ENCODE measurements around the gene ANKRD12.
"Not testable (repeated sequence)": the region's sequence is repeated elsewhere in the genome, so short reads cannot be mapped to it uniquely, and the experiment has no call there.

ANKRD12 gene

GRCh38 chr18:9147440-9148202, 11.0 kb downstream of the ANKRD12 start:
- peak; percentile 16 to 40 for DNase-seq

DNA sequence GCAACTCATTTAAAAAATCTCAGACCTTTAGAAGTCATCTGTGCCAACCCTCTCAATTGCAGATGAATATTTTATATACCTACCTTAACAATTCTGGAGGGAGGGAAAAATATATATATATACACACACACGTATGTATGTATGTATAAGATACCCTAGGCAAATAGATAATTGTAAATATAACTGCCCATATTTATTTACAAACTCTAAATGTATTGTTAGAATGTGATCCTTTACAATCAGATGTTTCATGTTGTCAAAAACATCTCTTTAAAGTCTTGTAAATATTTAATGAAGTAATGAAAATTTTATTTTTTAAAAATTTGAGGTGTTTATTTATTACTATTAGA, 11.6 kb downstream of the ANKRD12 start:
- DNase-seq, result no peak

GRCh38 chr18:9150121-9150520, 13.5 kb downstream of the ANKRD12 start:
- DNase-seq, result no peak

- no peak for DNase-seq
These were observed 16.7 kb downstream of the ANKRD12 start for GRCh38 chr18:9153256-9153655.

DNA sequence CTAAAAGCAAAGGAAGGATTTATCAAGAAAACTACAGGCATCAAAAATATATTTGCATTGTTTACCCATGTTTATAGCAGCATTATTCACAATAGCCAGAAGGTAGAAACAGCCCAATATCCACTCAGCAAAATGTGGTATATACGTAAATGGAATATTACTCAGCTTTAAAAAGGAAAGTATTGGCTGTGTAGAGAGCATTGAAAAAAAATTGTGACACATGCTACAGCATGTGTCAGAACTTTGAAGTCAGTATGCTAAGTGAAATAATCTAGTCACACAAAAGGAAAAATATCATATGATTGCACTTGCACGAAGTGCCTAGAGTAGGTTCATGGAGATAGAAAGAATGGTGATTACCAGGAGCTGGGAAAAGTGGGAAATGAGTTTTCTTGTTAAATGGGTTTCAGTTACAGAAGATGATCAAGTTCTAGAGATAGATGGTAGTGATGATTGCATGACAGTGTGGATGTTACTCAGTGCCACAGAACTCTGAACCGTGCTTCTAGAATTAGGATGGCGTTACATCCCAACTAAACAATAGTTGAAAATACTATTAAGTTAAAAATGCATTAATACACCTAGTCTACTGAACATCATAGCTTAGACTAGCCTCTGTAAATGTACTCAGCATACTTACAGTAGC, 20.1 kb downstream of the ANKRD12 start:
- no peak for DNase-seq

- DNase-seq, result no peak
These were observed 21.2 kb downstream of the ANKRD12 start for GRCh38 chr18:9157806-9158205.

GRCh38 chr18:9160014-9160413, 23.4 kb downstream of the ANKRD12 start:
- DNase-seq, result no peak

DNA sequence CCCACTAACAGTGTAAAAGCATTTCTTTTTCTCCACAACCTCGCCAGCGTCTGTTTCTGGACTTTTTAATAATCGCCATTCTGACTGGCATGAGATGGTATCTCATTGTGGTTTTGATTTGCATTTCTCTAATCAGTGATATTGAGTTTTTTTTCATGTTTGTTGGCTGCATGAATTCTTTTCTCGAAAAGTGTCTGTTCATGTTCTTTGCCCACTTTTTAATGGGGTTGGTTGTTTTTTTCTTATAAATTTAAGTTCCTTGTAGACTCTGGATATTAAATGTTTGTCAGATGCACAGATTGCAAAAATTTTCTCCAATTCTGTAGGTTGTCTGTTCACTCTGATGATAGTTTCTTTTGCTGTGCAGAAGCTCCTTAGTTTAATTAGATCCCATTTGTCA, 26.1 kb downstream of the ANKRD12 start:
- not testable (repeated sequence) for DNase-seq

DNA sequence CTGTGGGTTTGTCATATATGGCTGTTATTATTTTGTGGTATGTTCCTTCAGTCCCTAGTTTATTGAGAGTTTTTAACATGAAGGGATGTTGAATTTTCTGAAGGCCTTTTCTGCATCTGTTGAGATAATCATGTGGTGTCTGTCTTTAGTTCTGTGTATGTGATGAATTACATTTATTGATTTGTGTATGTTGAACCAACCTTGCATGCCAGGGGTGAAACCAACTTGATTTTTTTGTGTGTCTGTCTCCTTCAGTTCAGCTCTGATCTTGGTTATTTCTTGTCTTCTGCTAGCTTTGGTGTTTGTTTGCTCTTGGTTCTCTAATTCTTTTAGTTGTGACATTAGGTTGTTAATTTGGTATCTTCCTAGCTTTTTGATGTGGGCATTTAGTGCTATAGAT, 27.6 kb downstream of the ANKRD12 start:
- not testable (repeated sequence) for DNase-seq

GRCh38 chr18:9165883-9166282, 29.3 kb downstream of the ANKRD12 start:
- not testable (repeated sequence) for DNase-seq

GRCh38 chr18:9169515-9169914, 32.9 kb downstream of the ANKRD12 start:
- DNase-seq, result not testable (repeated sequence)

GRCh38 chr18:9171919-9172318, 35.3 kb downstream of the ANKRD12 start:
- DNase-seq, result not testable (repeated sequence)

GRCh38 chr18:9172506-9173127, 36.0 kb downstream of the ANKRD12 start:
- no peak for DNase-seq

DNA sequence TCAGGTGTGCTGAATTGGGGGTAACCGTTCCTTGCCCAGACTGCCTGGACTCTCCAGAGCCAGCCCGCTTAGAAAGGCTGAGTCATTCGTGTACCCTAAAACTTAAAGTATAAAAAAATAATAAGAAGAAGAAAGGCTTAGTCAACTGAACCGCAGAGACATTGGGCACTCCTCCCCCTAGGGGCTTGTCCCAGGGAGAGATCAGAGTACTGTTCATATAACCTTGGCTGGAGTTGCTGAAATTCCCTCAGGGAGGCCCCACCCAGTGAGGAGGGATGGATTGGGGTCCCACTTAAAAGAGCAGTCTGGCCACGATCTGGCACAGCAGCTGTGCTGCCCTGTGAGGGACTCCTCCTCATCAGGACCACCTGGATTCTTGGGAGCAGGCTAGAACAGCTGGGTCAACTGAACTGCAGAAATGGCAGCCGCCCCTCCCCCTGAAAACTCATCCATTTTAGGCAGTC, 37.2 kb downstream of the ANKRD12 start:
- DNase-seq, result no peak

DNA sequence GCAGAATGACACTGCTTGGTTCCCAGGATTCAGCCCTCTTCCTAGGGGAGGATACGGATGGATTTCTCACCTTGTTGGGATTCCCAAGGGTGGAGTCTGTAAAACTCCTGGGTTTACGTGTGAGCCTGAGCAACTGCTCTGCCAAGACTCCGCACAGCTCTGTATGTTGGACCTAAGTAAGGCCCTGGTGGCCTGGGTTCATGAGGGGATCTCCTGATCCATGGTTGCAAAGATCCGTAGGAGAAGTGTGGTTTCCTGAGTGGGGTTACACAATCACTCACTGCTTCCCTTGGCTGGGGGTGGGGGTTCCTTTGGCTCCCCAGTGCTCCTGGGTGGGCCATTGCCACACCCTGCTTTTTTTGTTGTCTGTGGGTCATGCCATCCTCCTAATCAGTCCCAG, 37.7 kb downstream of the ANKRD12 start:
- DNase-seq, result no peak

DNA sequence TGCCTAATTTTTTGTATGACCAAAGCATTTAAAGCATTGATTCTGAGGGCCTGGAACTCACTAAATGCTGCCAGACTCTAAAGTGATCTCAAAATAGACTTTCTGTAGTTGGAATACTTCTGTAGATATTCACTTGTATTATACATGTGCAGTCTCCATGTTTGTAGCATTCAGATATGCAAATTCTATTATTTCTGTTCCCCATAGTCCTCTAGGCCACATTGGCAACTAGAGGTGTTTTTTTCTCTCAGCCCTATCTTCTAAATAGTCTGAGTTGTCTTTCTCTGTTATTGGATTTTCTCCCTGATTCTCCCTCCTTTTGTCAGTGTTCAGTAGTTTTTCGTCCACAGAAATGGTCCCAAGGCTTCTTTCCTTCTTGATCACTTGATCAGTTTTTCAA, 38.5 kb downstream of the ANKRD12 start:
- DNase-seq, result no peak

DNA sequence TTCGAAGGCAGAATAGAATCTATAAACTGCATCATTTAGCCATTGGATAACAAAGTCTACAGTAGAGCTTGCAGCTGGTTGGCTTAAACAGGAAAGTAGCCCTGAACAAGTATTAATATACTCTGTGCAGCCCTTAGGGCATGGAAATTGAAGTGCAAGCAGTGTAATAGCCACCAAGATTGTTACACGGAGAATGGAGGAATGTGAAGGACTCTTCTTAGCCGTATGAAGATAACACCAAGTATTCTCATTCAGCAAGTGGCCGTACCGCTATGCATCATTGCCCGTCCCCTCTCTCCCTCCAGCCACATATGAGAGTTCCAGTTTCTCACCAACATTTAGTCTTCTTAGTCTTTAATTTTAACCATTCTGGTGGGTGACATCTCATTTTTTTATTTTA, 40.5 kb downstream of the ANKRD12 start:
- DNase-seq, result no peak

DNA sequence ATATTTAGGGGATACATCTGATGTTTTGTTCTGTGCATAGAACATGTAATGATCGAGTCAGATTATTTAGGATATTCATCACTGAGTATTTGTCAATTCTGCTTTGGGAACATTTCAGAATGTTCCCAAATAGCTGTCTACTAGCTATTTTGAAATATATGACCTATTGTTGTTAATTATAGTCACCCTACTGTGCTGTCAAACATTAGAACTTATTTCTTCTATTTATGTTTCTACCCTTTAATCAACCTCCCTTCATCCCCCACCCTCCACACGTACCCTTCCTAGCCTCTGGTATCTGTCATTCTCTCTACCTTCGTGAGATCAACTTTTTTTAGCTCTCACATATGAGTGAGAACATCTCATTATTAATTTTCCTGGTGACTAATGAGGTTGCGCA, 40.9 kb downstream of the ANKRD12 start:
- DNase-seq, result no peak

DNA sequence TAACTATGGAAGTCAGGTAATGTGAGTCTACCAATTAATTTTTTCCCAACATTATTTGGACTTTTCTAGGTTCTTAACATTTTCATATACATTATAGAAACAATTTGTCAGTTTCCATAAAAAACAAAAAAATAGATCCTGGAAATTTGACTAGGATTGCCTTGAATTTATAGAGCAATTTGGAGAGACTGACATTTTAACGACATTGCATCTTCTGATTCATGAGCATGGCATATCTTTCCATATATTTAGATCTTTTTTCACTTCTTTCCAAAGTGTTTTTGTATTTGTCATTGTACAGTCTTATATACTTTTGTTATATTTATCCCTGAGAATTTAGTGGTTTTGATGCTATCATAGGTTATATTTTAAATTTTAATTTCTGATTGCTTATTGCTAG, 42.0 kb downstream of the ANKRD12 start:
- DNase-seq, result no peak

- DNase-seq, result no peak
These were observed 44.7 kb downstream of the ANKRD12 start for GRCh38 chr18:9181275-9181674.

- DNase-seq, result no peak
These were observed 46.3 kb downstream of the ANKRD12 start for GRCh38 chr18:9182852-9183399.

GRCh38 chr18:9184998-9185613, 48.5 kb downstream of the ANKRD12 start:
- DNase-seq, result peak in 1 of 2 donors; percentile 11
